ENCODE results near the gene IFNAR2.

The IFNAR2 gene

GRCh38 chr21:33257094-33257803, 27.5 kb downstream of the IFNAR2 start:
- TF ChIP-seq SP1 (IDR thresholded peaks at IDR 0.05) = no peak
- TF ChIP-seq ZNF384 (IDR thresholded peaks at IDR 0.05) = no peak
- no peak for TF ChIP-seq FOXK2 (IDR thresholded peaks at IDR 0.05)
- TF ChIP-seq ELF4 (IDR thresholded peaks at IDR 0.05) = no peak
- TF ChIP-seq ARNT (IDR thresholded peaks at IDR 0.05) = no peak
- no peak for TF ChIP-seq BHLHE40 (IDR thresholded peaks at IDR 0.05; ENCODE audit: borderline replicate concordance)
- no peak for TF ChIP-seq PKNOX1 (IDR thresholded peaks at IDR 0.05)
- no peak for TF ChIP-seq FOXM1 (IDR thresholded peaks at IDR 0.05; ENCODE audit: borderline replicate concordance)
- TF ChIP-seq SUZ12 (IDR thresholded peaks at IDR 0.05) = no peak
- TF ChIP-seq NFRKB (IDR thresholded peaks at IDR 0.05) = no peak
- TF ChIP-seq LEF1 (IDR thresholded peaks at IDR 0.05; ENCODE audit: borderline replicate concordance) = no peak
- TF ChIP-seq L3MBTL2 (conservative IDR thresholded peaks at IDR 0.05) = no peak
- TF ChIP-seq TARDBP (IDR thresholded peaks at IDR 0.05) = no peak
- no peak for TF ChIP-seq HDGF (IDR thresholded peaks at IDR 0.05; ENCODE audit: borderline replicate concordance)
- ChIA-PET POLR2A (no interaction called here), CTCF (no interaction called here)
- DNase-seq (ENCODE audit: extremely low spot score) = no peak

GRCh38 chr21:33258475-33258874, 28.7 kb downstream of the IFNAR2 start:
- ChIA-PET CTCF (no interaction called here), POLR2A (no interaction called here)
- DNase-seq (ENCODE audit: extremely low spot score) = no peak
- TF ChIP-seq CTBP1 (IDR thresholded peaks at IDR 0.05; ENCODE audit: borderline replicate concordance) = no peak
- no peak for TF ChIP-seq FOXA1 (IDR thresholded peaks at IDR 0.05)
- TF ChIP-seq ELF4 (IDR thresholded peaks at IDR 0.05) = no peak
- no peak for TF ChIP-seq L3MBTL2 (conservative IDR thresholded peaks at IDR 0.05)
- TF ChIP-seq PKNOX1 (IDR thresholded peaks at IDR 0.05) = no peak
- no peak for TF ChIP-seq SUZ12 (IDR thresholded peaks at IDR 0.05)
- TF ChIP-seq TARDBP (IDR thresholded peaks at IDR 0.05) = no peak
- TF ChIP-seq LEF1 (IDR thresholded peaks at IDR 0.05; ENCODE audit: borderline replicate concordance) = no peak
- no peak for TF ChIP-seq SP1 (IDR thresholded peaks at IDR 0.05)
- no peak for TF ChIP-seq FOXK2 (IDR thresholded peaks at IDR 0.05)
- no peak for TF ChIP-seq ZNF384 (IDR thresholded peaks at IDR 0.05)
- no peak for TF ChIP-seq FOXM1 (IDR thresholded peaks at IDR 0.05; ENCODE audit: borderline replicate concordance)

GRCh38 chr21:33259428-33259827, 29.7 kb downstream of the IFNAR2 start:
- no peak for DNase-seq (ENCODE audit: extremely low spot score)
- POLR2A ChIA-PET = no interaction called here
- CTCF ChIA-PET = no interaction called here
- TF ChIP-seq PKNOX1 (IDR thresholded peaks at IDR 0.05) = no peak

- TF ChIP-seq ZNF384 (IDR thresholded peaks at IDR 0.05) = no peak
- TF ChIP-seq NFRKB (IDR thresholded peaks at IDR 0.05) = no peak
- no peak for TF ChIP-seq ELF4 (IDR thresholded peaks at IDR 0.05)
- no peak for TF ChIP-seq FOXA1 (IDR thresholded peaks at IDR 0.05)
- no peak for TF ChIP-seq FOXK2 (IDR thresholded peaks at IDR 0.05)
- no peak for TF ChIP-seq HDGF (IDR thresholded peaks at IDR 0.05; ENCODE audit: borderline replicate concordance)
- no peak for TF ChIP-seq LEF1 (IDR thresholded peaks at IDR 0.05; ENCODE audit: borderline replicate concordance)
- no peak for TF ChIP-seq PKNOX1 (IDR thresholded peaks at IDR 0.05)
- no peak for TF ChIP-seq BHLHE40 (IDR thresholded peaks at IDR 0.05; ENCODE audit: borderline replicate concordance)
- no peak for TF ChIP-seq L3MBTL2 (conservative IDR thresholded peaks at IDR 0.05)
- TF ChIP-seq SP1 (IDR thresholded peaks at IDR 0.05) = no peak
- TF ChIP-seq FOXM1 (IDR thresholded peaks at IDR 0.05; ENCODE audit: borderline replicate concordance) = no peak
- no peak for TF ChIP-seq CTBP1 (IDR thresholded peaks at IDR 0.05; ENCODE audit: borderline replicate concordance)
- TF ChIP-seq SUZ12 (IDR thresholded peaks at IDR 0.05) = no peak
- no peak for TF ChIP-seq ARNT (IDR thresholded peaks at IDR 0.05)
- ChIA-PET POLR2A (no interaction called here), CTCF (no interaction called here)
- DNase-seq (ENCODE audit: extremely low spot score) = no peak
Observed at GRCh38 chr21:33259995-33260394, 30.3 kb downstream of the IFNAR2 start.

GRCh38 chr21:33261635-33262034, 31.9 kb downstream of the IFNAR2 start:
- no peak for DNase-seq (ENCODE audit: extremely low spot score)
- ChIA-PET CTCF (interaction anchor here (0.7 kb wide), 1 partner anchor 191 kb away, joined by 3 read pairs; no protein-coding TSS in a partner anchor), POLR2A (interaction anchor here (1.0 kb wide), 1 partner anchor 63 kb away, joined by 3 read pairs; the partner anchor contains the start of gene IFNAR1)
- TF ChIP-seq HDGF (IDR thresholded peaks at IDR 0.05; ENCODE audit: borderline replicate concordance) (no peak), ZNF384 (IDR thresholded peaks at IDR 0.05) (no peak), L3MBTL2 (conservative IDR thresholded peaks at IDR 0.05) (no peak), ARNT (IDR thresholded peaks at IDR 0.05) (no peak), TARDBP (IDR thresholded peaks at IDR 0.05) (no peak), PKNOX1 (IDR thresholded peaks at IDR 0.05) (no peak), FOXM1 (IDR thresholded peaks at IDR 0.05; ENCODE audit: borderline replicate concordance) (no peak), BHLHE40 (IDR thresholded peaks at IDR 0.05; ENCODE audit: borderline replicate concordance) (no peak), NFRKB (IDR thresholded peaks at IDR 0.05) (no peak), LEF1 (IDR thresholded peaks at IDR 0.05; ENCODE audit: borderline replicate concordance) (no peak), ELF4 (IDR thresholded peaks at IDR 0.05) (no peak), FOXA1 (IDR thresholded peaks at IDR 0.05) (no peak), FOXK2 (IDR thresholded peaks at IDR 0.05) (no peak), SP1 (IDR thresholded peaks at IDR 0.05) (no peak), CTBP1 (IDR thresholded peaks at IDR 0.05; ENCODE audit: borderline replicate concordance) (no peak)
